K562 (cell line): Measurements from ENCODE around the gene ZNF618. TPM values are rescaled to one million over a fixed set of nuclear protein-coding genes. Genes with fewer than 3 reads are reported as not detected.

ENCODE experiments used
- ATAC-seq: fragments of 200-7000 bp; cut with Tn5 transposase; 3 replicates; pipeline ENCODE4 v1.9.1; 2020; ENCODE audit warnings: moderate library complexity
- BruUV-seq: library from RNA; stranded (reverse); fragments of 400-500 nt; replicated peaks from 2 replicates; lab custom pipeline; 2021; lab: Mats Ljungman, UMichigan
- CTCF ChIA-PET: fragments of 300-600 bp; formaldehyde crosslinking; extraction: SDS; loops from one replicate; lab custom pipeline; 2021; ENCODE audit warnings: low intra/inter-chr PET ratio; lab: Yijun Ruan, JAX
- POLR2A ChIA-PET: fragments of 300-600, 350-650 bp; sonication (Branson Sonifier 250); formaldehyde crosslinking; extraction: SDS; loops from one replicate; lab custom pipeline; 2021; ENCODE audit warnings: antibody characterized with exemption, inconsistent platforms; lab: Yijun Ruan, JAX
- DNase-seq, 4 experiments: peaks; one replicate each; pipeline versions ENCODE4 v3.0.0 to v3.0.0-alpha.2; 2011 to 2018; ENCODE audit warnings: low spot score in 3 of 4, mixed read lengths in 3 of 4; ENCODE audit errors: extremely low read depth in 1 of 4
- FAIRE-seq: peaks from 2 replicates; lab custom pipeline; 2011; peaks lifted over from hg19 to GRCh38; lab: Jason Lieb, UNC
- H2AFZ ChIP-seq: 2 replicates; pipeline ENCODE4 v1.6.0; 2011; ENCODE audit warnings: low read depth, low read length, control low read depth, inconsistent platforms
- H3K27ac ChIP-seq: fragments of 200-600 bp; 3 replicates; pipeline ENCODE4 v1.8.0; 2011; ENCODE audit warnings: low read depth, mild to moderate bottlenecking, control low read depth, inconsistent platforms, low read length, moderate library complexity, mixed read lengths; ENCODE audit errors: extremely low read depth
- H3K27me3 ChIP-seq, 2 experiments: fragments of 300-600 bp in 1 of 2; 2 replicates in 1 of 2; 3 replicates in 1 of 2; pipeline versions ENCODE4 v1.6.0 to v1.8.0; 2011; ENCODE audit warnings: inconsistent platforms in 2 of 2, low read length in 2 of 2, mild to moderate bottlenecking in 1 of 2, mixed read lengths in 1 of 2, moderate library complexity in 1 of 2; ENCODE audit not compliant: control insufficient read depth in 2 of 2, insufficient read depth in 2 of 2
- H3K36me3 ChIP-seq: fragments of 300-600 bp; 3 replicates; pipeline ENCODE4 v1.8.0; 2011; ENCODE audit warnings: mild to moderate bottlenecking, low read length, inconsistent platforms; ENCODE audit not compliant: control insufficient read depth, insufficient read depth
- H3K4me1 ChIP-seq, 2 experiments: fragments of 200-600 bp in 1 of 2; replicated peaks in 1 of 2; 2 replicates in 1 of 2; 3 replicates in 1 of 2; pipeline versions ENCODE4 v1.5.1 to v1.8.0; 2011; ENCODE audit warnings: inconsistent platforms in 2 of 2, low read length in 2 of 2, mild to moderate bottlenecking in 1 of 2, mixed read lengths in 1 of 2, moderate library complexity in 1 of 2; ENCODE audit not compliant: control insufficient read depth in 2 of 2, insufficient read depth in 2 of 2
- H3K4me2 ChIP-seq: 2 replicates; pipeline ENCODE4 v1.6.1; 2011; ENCODE audit warnings: low read length, control low read depth, inconsistent platforms, mixed read lengths; ENCODE audit not compliant: insufficient read depth
- H3K4me3 ChIP-seq: fragments of 200-600 bp; sonication (generic), shearing (Covaris generic); 2 replicates; pipeline ENCODE4 v1.5.1; 2016; ENCODE audit warnings: control low read depth, inconsistent platforms
- H3K79me2 ChIP-seq: fragments of 200-600 bp; 3 replicates; pipeline ENCODE4 v1.8.0; 2011; ENCODE audit warnings: low read length, inconsistent platforms; ENCODE audit not compliant: control insufficient read depth, insufficient read depth
- H3K9ac ChIP-seq, 2 experiments: 2 replicates each; pipeline versions ENCODE4 v1.6.0 to v1.6.1; 2011; ENCODE audit warnings: low read depth in 2 of 2, low read length in 2 of 2, control low read depth in 1 of 2, inconsistent platforms in 1 of 2, mild to moderate bottlenecking in 1 of 2, mixed read lengths in 1 of 2; ENCODE audit not compliant: insufficient read depth in 1 of 2
- H3K9me1 ChIP-seq: one replicate; pipeline ENCODE4 v1.6.0; 2011; ENCODE audit warnings: inconsistent platforms, mild to moderate bottlenecking, low read length, moderate library complexity; ENCODE audit not compliant: control insufficient read depth, insufficient read depth
- H3K9me3 ChIP-seq: replicated peaks from 2 replicates; pipeline ENCODE4 v1.5.1; 2011; ENCODE audit warnings: low read depth, low read length, inconsistent platforms; ENCODE audit not compliant: control insufficient read depth, insufficient read depth
- H4K20me1 ChIP-seq: replicated peaks from 2 replicates; pipeline ENCODE4 v1.6.1; 2011; ENCODE audit warnings: low read length, inconsistent platforms, mixed read lengths; ENCODE audit not compliant: control insufficient read depth, insufficient read depth
- ARNT ChIP-seq, 2 experiments: fragments of 450-650 bp; IDR thresholded peaks; 2 replicates each; pipeline ENCODE4 v1.6.1; 2016; ENCODE audit warnings: mild to moderate bottlenecking in 1 of 2
- CAMTA2 ChIP-seq: fragments of 250-450 bp; sonication (Bioruptor Pico); conservative IDR thresholded peaks from 2 replicates; pipeline ENCODE4 v1.5.1; 2022
- DMBX1 ChIP-seq: fragments of 250-450 bp; sonication (Bioruptor Pico); IDR thresholded peaks from 2 replicates; pipeline ENCODE4 v1.8.0; 2022; ENCODE audit warnings: inconsistent platforms, mild to moderate bottlenecking, moderate library complexity, borderline replicate concordance
- HNRNPUL1 ChIP-seq: fragments of 200-400 bp; formaldehyde crosslinking; IDR thresholded peaks from 2 replicates; pipeline ENCODE4 v1.6.1; 2017; ENCODE audit warnings: low read length
- POLR3G ChIP-seq: IDR thresholded peaks from 2 replicates; pipeline ENCODE4 v1.6.1; 2011; ENCODE audit not compliant: insufficient read length, insufficient replicate concordance; ENCODE audit errors: extremely low read depth
- TAL1 ChIP-seq: fragments of 450-650 bp; IDR thresholded peaks from 2 replicates; pipeline ENCODE4 v1.6.1; 2016; ENCODE audit warnings: mild to moderate bottlenecking
- WGBS: fragments of 100-300 bp; shearing (Covaris generic); methylation state at CpG from one replicate; pipeline ENCODE4 v1.1.6; 2016; ENCODE audit warnings: low coverage, mixed read lengths; ENCODE audit not compliant: insufficient coverage; ENCODE audit errors: missing lambda C conversion rate; 5-methylcytosine and 5-hydroxymethylcytosine counted together
- in situ Hi-C: fragments of 300-500 bp; cut with MboI; formaldehyde crosslinking; loops from 4 replicates; pipeline ENCODE4 v1.15.0; 2018; ENCODE audit warnings: inconsistent platforms, mixed read lengths
- intact Hi-C: fragments of 100-400 bp; cut with micrococcal nuclease; formaldehyde crosslinking; loops from 2 replicates; pipeline ENCODE4 v1.14.2; 2022
- polyA plus RNA-seq, 8 experiments: library from polyadenylated mRNA; depleted of rRNA in 4 of 8; stranded (reverse) in 5 of 8; unstranded in 3 of 8; fragments of >200 nt; fragmentation: Nextera tagmentation in 2 of 8; fragmentation: Illumina TruSeq in 1 of 8; extraction: Ambion mirVana in 2 of 8; extraction: Trizol in 1 of 8; gene quantifications; 2 replicates each; pipeline versions ENCODE4 v1.2.1 to v1.2.3, GENCODE V29; 2011 to 2014; ENCODE audit warnings: inconsistent platforms in 1 of 8, missing spikeins in 1 of 8
- total RNA-seq, 7 experiments: library from RNA; depleted of rRNA in 6 of 7; stranded (reverse); fragments of >200 nt in 6 of 7; fragmentation: Illumina TruSeq in 2 of 7; extraction: Trizol in 2 of 7; gene quantifications; 2 replicates each; pipeline versions ENCODE4 v1.2.1 to v1.2.3, GENCODE V29; 2011 to 2021; ENCODE audit warnings: low replicate concordance in 1 of 7
- TF ChIP-seq, protein P1 (sequence below): sonication (generic); formaldehyde crosslinking; IDR thresholded peaks from 2 replicates; pipeline ENCODE4 v1.8.0; 2022; ENCODE audit warnings: mild to moderate bottlenecking, missing genetic modification reagents
- TF ChIP-seq, protein P2 (sequence below): fragments of 250-450 bp; sonication (Bioruptor Pico); IDR thresholded peaks from 2 replicates; pipeline ENCODE4 v1.4.0; 2020; ENCODE audit warnings: borderline replicate concordance

ZNF618 gene
- total and polyA plus RNA-seq, 9 of the 15 experiments (the other 6 are each of a cell fraction or from before 2014, with no cell fraction given), result 0.08 to 13.7 (median 3.4) TPM

- TF ChIP-seq, protein P1, sequence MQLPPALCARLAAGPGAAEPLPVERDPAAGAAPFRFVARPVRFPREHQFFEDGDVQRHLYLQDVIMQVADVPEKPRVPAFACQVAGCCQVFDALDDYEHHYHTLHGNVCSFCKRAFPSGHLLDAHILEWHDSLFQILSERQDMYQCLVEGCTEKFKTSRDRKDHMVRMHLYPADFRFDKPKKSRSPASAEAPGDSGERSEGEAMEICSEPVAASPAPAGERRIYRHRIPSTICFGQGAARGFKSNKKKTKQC (CRISPR knock-in tag), result no peak
These were observed 64.9 kb downstream of the ZNF618 start (continued) for GRCh38 chr9:113941056-113941455.

- TF ChIP-seq ARNT (IDR thresholded peaks at IDR 0.05) (no peak), CAMTA2 (CRISPR knock-in tag) (no peak), POLR3G (no peak), TAL1 (no peak), HNRNPUL1 (no peak), DMBX1 (no peak)
- TF ChIP-seq, protein P2, sequence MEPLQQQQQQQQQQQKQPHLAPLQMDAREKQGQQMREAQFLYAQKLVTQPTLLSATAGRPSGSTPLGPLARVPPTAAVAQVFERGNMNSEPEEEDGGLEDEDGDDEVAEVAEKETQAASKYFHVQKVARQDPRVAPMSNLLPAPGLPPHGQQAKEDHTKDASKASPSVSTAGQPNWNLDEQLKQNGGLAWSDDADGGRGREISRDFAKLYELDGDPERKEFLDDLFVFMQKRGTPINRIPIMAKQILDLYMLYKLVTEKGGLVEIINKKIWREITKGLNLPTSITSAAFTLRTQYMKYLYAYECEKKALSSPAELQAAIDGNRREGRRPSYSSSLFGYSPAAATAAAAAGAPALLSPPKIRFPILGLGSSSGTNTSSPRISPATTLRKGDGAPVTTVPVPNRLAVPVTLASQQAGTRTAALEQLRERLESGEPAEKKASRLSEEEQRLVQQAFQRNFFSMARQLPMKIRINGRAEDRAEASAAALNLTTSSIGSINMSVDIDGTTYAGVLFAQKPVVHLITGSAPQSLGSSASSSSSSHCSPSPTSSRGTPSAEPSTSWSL, result no peak
- FAIRE-seq (no peak), DNase-seq (no peak), ATAC-seq (no peak)
- ChIA-PET CTCF (no interaction called here), POLR2A (interaction anchor here (0.7 kb wide), 1 partner anchor 13 kb away, joined by 4 read pairs; no protein-coding TSS in a partner anchor)
- H3K9me3 ChIP-seq, result no peaks in the 10 kb centered on the region
- H3K4me3 ChIP-seq, result no peak overlapping the region
- H3K27ac ChIP-seq, result no peak overlapping the region
- no peak overlapping the region for H3K4me2 ChIP-seq
- no peaks in the 10 kb centered on the region for H3K4me1 ChIP-seq
- no peaks in the 10 kb centered on the region; the same call in 2 of the 3 replicates for H3K79me2 ChIP-seq
- H3K9me1 ChIP-seq, result no peaks in the 10 kb centered on the region
- WGBS, result 52% methylated on average over 2 of the region's 2 CpGs
- no peak overlapping the region for H2AFZ ChIP-seq
- in situ Hi-C loops, result no loop called here
- intact Hi-C loops, result no loop called here
- no peaks in the 10 kb centered on the region for H3K27me3 ChIP-seq
- H4K20me1 ChIP-seq, result 0 out of 2 replicates have a peak, but pooled peaks cover 2% of the 10 kb centered on the region
- no TSS peak for BruUV-seq
- no peak overlapping the region for H3K9ac ChIP-seq
- no peaks in the 10 kb centered on the region for H3K36me3 ChIP-seq
These were observed 65.4 kb downstream of the ZNF618 start for GRCh38 chr9:113941526-113941925.
